ENCODE measurements around the gene HNRNPA1.

The HNRNPA1 gene

GRCh38 chr12:54259194-54260011 lies 21.1 kb upstream of the HNRNPA1 start:
- no peak for TF ChIP-seq CTCF (IDR thresholded peaks at IDR 0.05; ENCODE audit: low read depth, low read length, missing control alignments)
- H3K4me3 ChIP-seq (ENCODE audit: low read depth, low read length) = peak overlapping the region; percentile 44
- peak; percentile 68 for DNase-seq (ENCODE audit: low read depth)
- in situ Hi-C loops (cut with HindIII; ENCODE audit: low sequenced_read_pairs) = no loop called here

- H3K4me3 ChIP-seq (ENCODE audit: low read depth, low read length) = no peak overlapping the region
- no peak for TF ChIP-seq CTCF (IDR thresholded peaks at IDR 0.05; ENCODE audit: low read depth, low read length, missing control alignments)
- in situ Hi-C loops (cut with HindIII; ENCODE audit: low sequenced_read_pairs) = no loop called here
- DNase-seq (ENCODE audit: low read depth) = no peak
Measured at GRCh38 chr12:54261815-54262402, 18.6 kb upstream of the HNRNPA1 start.

- no peak for DNase-seq (ENCODE audit: low read depth)
- TF ChIP-seq CTCF (IDR thresholded peaks at IDR 0.05; ENCODE audit: low read depth, low read length, missing control alignments) = no peak
- in situ Hi-C loops (cut with HindIII; ENCODE audit: low sequenced_read_pairs) = no loop called here
- H3K4me3 ChIP-seq (ENCODE audit: low read depth, low read length) = no peak overlapping the region
Measured at GRCh38 chr12:54262403-54262925, 18.1 kb upstream of the HNRNPA1 start.

GRCh38 chr12:54265364-54265812 lies 15.1 kb upstream of the HNRNPA1 start:
- DNase-seq (ENCODE audit: low read depth) = no peak
- in situ Hi-C loops (cut with HindIII; ENCODE audit: low sequenced_read_pairs) = no loop called here
- no peak for TF ChIP-seq CTCF (IDR thresholded peaks at IDR 0.05; ENCODE audit: low read depth, low read length, missing control alignments)
- no peak overlapping the region for H3K4me3 ChIP-seq (ENCODE audit: low read depth, low read length)

GRCh38 chr12:54266852-54267251 lies 13.7 kb upstream of the HNRNPA1 start:
- no peak overlapping the region for H3K4me3 ChIP-seq (ENCODE audit: low read depth, low read length)
- in situ Hi-C loops (cut with HindIII; ENCODE audit: low sequenced_read_pairs) = no loop called here
- no peak for DNase-seq (ENCODE audit: low read depth)
- no peak for TF ChIP-seq CTCF (IDR thresholded peaks at IDR 0.05; ENCODE audit: low read depth, low read length, missing control alignments)

- no peak for TF ChIP-seq CTCF (IDR thresholded peaks at IDR 0.05; ENCODE audit: low read depth, low read length, missing control alignments)
- no peak for DNase-seq (ENCODE audit: low read depth)
- no peak overlapping the region for H3K4me3 ChIP-seq (ENCODE audit: low read depth, low read length)
- in situ Hi-C loops (cut with HindIII; ENCODE audit: low sequenced_read_pairs) = no loop called here
Measured at GRCh38 chr12:54270345-54270744, 10.2 kb upstream of the HNRNPA1 start.

All from astrocyte of the cerebellum (primary cell).